ENCODE data around the gene AJUBA.

DNA sequence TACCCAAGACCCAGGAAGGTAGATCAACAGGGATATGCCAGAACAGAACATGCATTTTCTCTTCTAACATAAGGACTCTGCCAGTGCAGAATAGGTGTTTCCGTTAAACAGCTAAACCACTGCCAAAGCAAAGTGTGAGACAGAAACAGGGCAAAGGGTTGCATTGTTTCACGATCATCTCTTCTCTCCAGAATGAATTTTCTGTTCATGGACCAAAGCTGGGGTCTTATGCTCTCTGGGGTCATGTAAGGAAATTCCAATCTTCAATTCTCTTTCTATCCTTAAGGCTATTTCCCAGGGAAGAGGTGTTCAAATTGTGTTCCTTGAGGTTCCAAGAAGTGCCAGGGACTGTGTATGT, 41.4 kb upstream of the AJUBA start:
- no peak for TF ChIP-seq POLR2A (IDR thresholded peaks at IDR 0.05; ENCODE audit: low read length)
- TF ChIP-seq GATA1 (IDR thresholded peaks at IDR 0.05; ENCODE audit: low read depth, low read length): no peak

Measured in erythroblast (primary cell).